NOMO-1 treated with DMSO at 0.1 percent for 48 hours (cell line): ENCODE data around the gene KRT39.

Source experiments
- DNase-seq: peaks from one replicate; lab custom pipeline; 2025; ENCODE audit not compliant: unreplicated experiment; lab: John Stamatoyannopoulos, UW

The KRT39 gene

GRCh38 chr17:40980596-40980995 lies 13.8 kb upstream of the KRT39 start:
- no peak for DNase-seq

- DNase-seq = no peak
Measured at GRCh38 chr17:40980117-40980516, 13.4 kb upstream of the KRT39 start.

- DNase-seq = no peak
Measured at GRCh38 chr17:40978575-40979151, 11.9 kb upstream of the KRT39 start.

GRCh38 chr17:40975516-40975915 lies 8.8 kb upstream of the KRT39 start:
- DNase-seq = no peak

GRCh38 chr17:40974366-40974765 lies 7.6 kb upstream of the KRT39 start:
- DNase-seq = no peak

GRCh38 chr17:40967582-40967981 lies 834 bp upstream of the KRT39 start:
- DNase-seq = no peak

GRCh38 chr17:40963838-40964237 lies 2.9 kb downstream of the KRT39 start:
- DNase-seq = peak; percentile 11

- peak; percentile 32 for DNase-seq
Measured at GRCh38 chr17:40962059-40962561, 4.6 kb downstream of the KRT39 start.

GRCh38 chr17:40961591-40961990 lies 5.2 kb downstream of the KRT39 start:
- no peak for DNase-seq

GRCh38 chr17:40960144-40960543 lies 6.6 kb downstream of the KRT39 start:
- no peak for DNase-seq

- DNase-seq = no peak
Measured at GRCh38 chr17:40958086-40958953, 8.4 kb downstream of the KRT39 start.

GRCh38 chr17:40956401-40957254 lies 10.1 kb downstream of the KRT39 start:
- peak; percentile 82 for DNase-seq

- DNase-seq = no peak
Measured at GRCh38 chr17:40953881-40954280, 12.9 kb downstream of the KRT39 start.

GRCh38 chr17:40952661-40953060 lies 14.1 kb downstream of the KRT39 start:
- DNase-seq = peak; percentile 49

GRCh38 chr17:40952154-40952553 lies 14.6 kb downstream of the KRT39 start:
- DNase-seq = no peak

- no peak for DNase-seq
Measured at GRCh38 chr17:40951011-40951622, 15.6 kb downstream of the KRT39 start.

- DNase-seq = no peak
Measured at GRCh38 chr17:40950176-40950575, 16.6 kb downstream of the KRT39 start.

GRCh38 chr17:40949418-40949817 lies 17.3 kb downstream of the KRT39 start:
- DNase-seq = peak; percentile 21

GRCh38 chr17:40947929-40948328 lies 18.8 kb downstream of the KRT39 start:
- no peak for DNase-seq

- DNase-seq = no peak
Measured at GRCh38 chr17:40945414-40945813, 21.3 kb downstream of the KRT39 start.

GRCh38 chr17:40944531-40944930 lies 22.2 kb downstream of the KRT39 start:
- DNase-seq = no peak
